GM19372 (cell line): ENCODE results near the gene SPARC.
A peak's percentile ranks its signal among the peaks of the same experiment; 100 is the strongest.

Source experiments
- ATAC-seq: cut with Tn5 transposase; IDR thresholded peaks from one replicate; pipeline ENCODE4 v1.9.1; 2021; ENCODE audit warnings: mild to moderate bottlenecking, low read depth, moderate library complexity; ENCODE audit not compliant: unreplicated experiment

Gene SPARC

GRCh38 chr5:151662805-151663204, 23.9 kb downstream of the SPARC start:
- ATAC-seq: peak; percentile 37

GRCh38 chr5:151661968-151662732, 24.6 kb downstream of the SPARC start:
- ATAC-seq: peak; percentile 42

- ATAC-seq: no peak
Measured at GRCh38 chr5:151660616-151661495, 25.9 kb downstream of the SPARC start.

GRCh38 chr5:151659001-151659754, 27.5 kb downstream of the SPARC start:
- peak; percentile 62 for ATAC-seq

GRCh38 chr5:151657114-151657513, 29.6 kb downstream of the SPARC start:
- no peak for ATAC-seq

- ATAC-seq: no peak
Measured at GRCh38 chr5:151656311-151656710, 30.4 kb downstream of the SPARC start.

GRCh38 chr5:151651997-151652645, 34.6 kb downstream of the SPARC start:
- ATAC-seq: peak; percentile 98

GRCh38 chr5:151648988-151649387, 37.7 kb downstream of the SPARC start:
- no peak for ATAC-seq

- ATAC-seq: no peak
Measured at GRCh38 chr5:151648089-151648488, 38.6 kb downstream of the SPARC start.

GRCh38 chr5:151647320-151647861, 39.3 kb downstream of the SPARC start:
- no peak for ATAC-seq

GRCh38 chr5:151646334-151646733, 40.4 kb downstream of the SPARC start:
- ATAC-seq: no peak

GRCh38 chr5:151643388-151643787, 43.3 kb downstream of the SPARC start:
- no peak for ATAC-seq

GRCh38 chr5:151642472-151643140, 44.1 kb downstream of the SPARC start:
- no peak for ATAC-seq

GRCh38 chr5:151638619-151639018, 48.1 kb downstream of the SPARC start:
- ATAC-seq: no peak

GRCh38 chr5:151637676-151638075, 49.0 kb downstream of the SPARC start:
- no peak for ATAC-seq

- no peak for ATAC-seq
Measured at GRCh38 chr5:151633892-151634291, 52.8 kb downstream of the SPARC start.

GRCh38 chr5:151632941-151633340, 53.8 kb downstream of the SPARC start:
- ATAC-seq: no peak

GRCh38 chr5:151632524-151632923, 54.2 kb downstream of the SPARC start:
- ATAC-seq: no peak

- no peak for ATAC-seq
Measured at GRCh38 chr5:151631941-151632340, 54.8 kb downstream of the SPARC start.

GRCh38 chr5:151630088-151630487, 56.6 kb downstream of the SPARC start:
- ATAC-seq: no peak
